Ascending aorta (tissue), 2 donors: Measurements from ENCODE around the gene GANC. TPM values are rescaled to one million over a fixed set of nuclear protein-coding genes. Genes with fewer than 3 reads are reported as not detected.

Experiments
- DNase-seq, 2 donors: peaks; one replicate each; pipeline ENCODE4 v3.0.0-alpha.2; 2019; ENCODE audit warnings: low spot score in 2 of 2
- H3K27ac ChIP-seq, 2 donors: fragments of 200-600 bp; sonication (generic); one replicate each; pipeline ENCODE4 v1.5.1; 2016 to 2017; ENCODE audit warnings: mild to moderate bottlenecking in 1 of 2
- H3K27me3 ChIP-seq: fragments of 200-600 bp; sonication (generic); one replicate; pipeline ENCODE4 v1.5.1; 2017
- H3K36me3 ChIP-seq, 2 donors: fragments of 200-600 bp; sonication (generic); one replicate each; pipeline ENCODE4 v1.5.1; 2016
- H3K4me1 ChIP-seq, 2 donors: fragments of 200-600 bp; sonication (generic); one replicate each; pipeline ENCODE4 v1.5.1; 2016 to 2017; ENCODE audit warnings: mild to moderate bottlenecking in 1 of 2
- H3K4me3 ChIP-seq, 2 donors: fragments of 200-600 bp; sonication (generic); one replicate each; pipeline ENCODE4 v1.5.1; 2016 to 2017; ENCODE audit warnings: mild to moderate bottlenecking in 1 of 2
- H3K9me3 ChIP-seq, 2 donors: fragments of 200-600 bp; sonication (generic); one replicate each; pipeline ENCODE4 v1.5.1; 2016
- CTCF ChIP-seq, 3 experiments: fragments of 200-600 bp in 2 of 3; fragments of 450-650 bp in 1 of 3; sonication (generic) in 2 of 3; IDR thresholded peaks; one replicate each; pipeline ENCODE4 v1.5.1; 2016 to 2019; ENCODE audit warnings: antibody characterized with exemption in 3 of 3, mild to moderate bottlenecking in 1 of 3, moderate library complexity in 1 of 3
- intact Hi-C: fragments of 100-400 bp; cut with DNase I; formaldehyde crosslinking; loops from one replicate; pipeline ENCODE4 v1.15.1; 2023
- total RNA-seq: library from RNA; depleted of rRNA; stranded (reverse); fragments of >200 nt; gene quantifications from one replicate; pipeline ENCODE4 v1.1.0, GENCODE V29; 2016

The GANC gene
- total RNA-seq, 1 donor from 2014 or later, result 22.9 TPM

GRCh38 chr15:42394106-42394505, 121.1 kb downstream of the GANC start:
- Histone ChIP-seq H3K36me3 (peaks cover 0 to 3% of the 10 kb centered on the region in 2 donors), H3K27ac (no peak overlapping the region), H3K27me3 (no peaks in the 10 kb centered on the region), H3K4me3 (no peak overlapping the region), H3K4me1 (no peaks in the 10 kb centered on the region), H3K9me3 (no peaks in the 10 kb centered on the region)
- TF ChIP-seq CTCF (IDR thresholded peaks at IDR 0.05), result no peak
- peak in 1 of 2 donors; percentile 35 for DNase-seq
- intact Hi-C loops, result no loop called here

GRCh38 chr15:42395838-42396237, 122.8 kb downstream of the GANC start:
- H3K27me3 ChIP-seq, result no peaks in the 10 kb centered on the region
- no peak for TF ChIP-seq CTCF (IDR thresholded peaks at IDR 0.05)
- DNase-seq, result no peak
- no peak overlapping the region for H3K27ac ChIP-seq
- H3K4me1 ChIP-seq, result no peaks in the 10 kb centered on the region
- intact Hi-C loops, result no loop called here
- no peaks in the 10 kb centered on the region for H3K9me3 ChIP-seq
- peaks cover 7 to 8% of the 10 kb centered on the region in 2 donors for H3K36me3 ChIP-seq
- no peak overlapping the region for H3K4me3 ChIP-seq

GRCh38 chr15:42401544-42402454, 128.8 kb downstream of the GANC start:
- no peaks in the 10 kb centered on the region for H3K27me3 ChIP-seq
- H3K27ac ChIP-seq, result no peak overlapping the region
- TF ChIP-seq CTCF (IDR thresholded peaks at IDR 0.05), result no peak
- DNase-seq, result no peak
- intact Hi-C loops, result no loop called here
- H3K4me3 ChIP-seq, result no peak overlapping the region
- H3K9me3 ChIP-seq, result no peaks in the 10 kb centered on the region
- H3K4me1 ChIP-seq, result no peaks in the 10 kb centered on the region
- peaks cover 12 to 14% of the 10 kb centered on the region in 2 donors for H3K36me3 ChIP-seq

- Histone ChIP-seq H3K27ac (no peak overlapping the region), H3K36me3 (peaks cover 12 to 14% of the 10 kb centered on the region in 2 donors), H3K4me1 (no peaks in the 10 kb centered on the region), H3K9me3 (no peaks in the 10 kb centered on the region), H3K4me3 (no peak overlapping the region), H3K27me3 (no peaks in the 10 kb centered on the region)
- TF ChIP-seq CTCF (IDR thresholded peaks at IDR 0.05), result no peak
- intact Hi-C loops, result no loop called here
- DNase-seq, result no peak
Observed at GRCh38 chr15:42402455-42403205, 129.6 kb downstream of the GANC start.

GRCh38 chr15:42403389-42403788, 130.4 kb downstream of the GANC start:
- intact Hi-C loops, result no loop called here
- H3K27me3 ChIP-seq, result no peaks in the 10 kb centered on the region
- no peak for TF ChIP-seq CTCF (IDR thresholded peaks at IDR 0.05)
- no peak overlapping the region for H3K4me3 ChIP-seq
- H3K27ac ChIP-seq, result no peak overlapping the region
- no peaks in the 10 kb centered on the region for H3K9me3 ChIP-seq
- peaks cover 12 to 14% of the 10 kb centered on the region in 2 donors for H3K36me3 ChIP-seq
- no peak for DNase-seq
- H3K4me1 ChIP-seq, result no peaks in the 10 kb centered on the region
